Placental pericyte (primary cell): ENCODE measurements around the gene HOXC9. TPM values are rescaled to one million over a fixed set of nuclear protein-coding genes. Genes with fewer than 3 reads are reported as not detected.
A peak's percentile ranks its signal among the peaks of the same experiment; 100 is the strongest.

Experiments
- small RNA-seq: library from RNA; depleted of rRNA; stranded (forward); fragments of <200 nt; gene quantifications from one replicate; pipeline ENCODE3, GENCODE V24; 2012; ENCODE audit warnings: low replicate concordance
- total RNA-seq: library from RNA; depleted of rRNA; stranded (reverse); fragments of >200 nt; gene quantifications from 2 replicates; pipeline ENCODE4 v1.2.3, GENCODE V29; 2012

HOXC9 gene
- 5.0 and 6.9 TPM in 2 replicates for total RNA-seq

DNA sequence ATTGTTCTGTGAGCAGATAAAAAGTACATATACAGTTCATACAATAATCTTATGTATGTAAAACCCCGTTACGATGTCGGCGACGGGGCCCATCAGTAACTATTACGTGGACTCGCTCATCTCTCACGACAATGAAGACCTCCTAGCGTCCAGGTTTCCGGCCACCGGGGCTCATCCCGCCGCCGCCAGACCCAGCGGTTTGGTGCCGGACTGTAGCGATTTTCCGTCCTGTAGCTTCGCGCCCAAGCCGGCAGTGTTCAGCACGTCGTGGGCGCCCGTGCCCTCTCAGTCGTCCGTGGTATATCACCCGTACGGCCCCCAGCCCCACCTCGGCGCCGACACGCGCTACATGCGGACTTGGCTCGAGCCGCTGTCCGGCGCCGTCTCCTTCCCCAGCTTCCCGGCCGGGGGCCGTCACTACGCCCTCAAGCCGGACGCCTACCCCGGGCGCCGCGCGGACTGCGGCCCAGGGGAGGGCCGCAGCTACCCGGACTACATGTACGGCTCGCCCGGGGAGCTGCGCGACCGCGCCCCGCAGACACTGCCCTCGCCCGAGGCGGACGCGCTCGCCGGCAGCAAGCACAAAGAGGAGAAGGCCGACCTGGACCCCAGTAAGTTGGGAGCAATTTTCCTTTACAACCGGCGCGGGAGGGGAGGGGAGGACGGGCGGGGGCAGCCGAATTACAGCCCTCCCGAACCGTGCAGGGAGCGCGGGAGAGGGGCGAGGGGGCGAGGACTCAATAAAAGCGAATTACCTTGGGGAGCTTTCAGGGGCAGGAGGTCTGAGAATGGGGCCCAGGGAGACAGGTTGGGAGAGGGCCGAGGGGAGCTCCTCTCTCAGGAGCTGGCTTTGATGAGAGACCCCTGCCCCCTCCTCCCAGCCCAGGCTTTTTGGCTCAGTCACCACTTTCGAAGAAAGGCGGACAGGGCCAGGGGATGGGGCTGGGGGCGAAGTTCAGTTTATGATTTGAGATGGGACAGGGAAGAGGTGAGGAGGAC lies at the start of gene HOXC9:
TSS of gene HOXC9 (plus strand) at position 46 of the 999 bp plus-strand sequence. CDS start at position 74, 28 bp downstream.

DNA sequence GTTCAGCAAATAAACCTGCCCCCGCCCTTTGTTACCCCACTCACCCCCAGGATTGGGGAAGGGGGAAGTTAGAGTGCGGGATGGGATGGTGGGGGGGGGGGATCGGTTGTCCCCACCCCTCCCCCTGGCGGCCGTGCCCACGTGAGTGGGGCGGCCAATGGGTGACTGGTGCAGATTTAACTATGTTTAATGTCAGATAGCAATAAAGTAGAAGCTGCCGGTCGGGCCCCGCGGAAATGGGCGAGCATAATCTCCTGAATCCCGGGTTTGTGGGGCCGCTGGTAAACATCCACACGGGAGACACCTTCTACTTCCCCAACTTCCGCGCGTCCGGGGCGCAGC lies 45.3 kb upstream of the HOXC9 start, which contains the start of gene HOXC12:
TSS of gene HOXC12 (plus strand) at position 210 of the 342 bp plus-strand sequence. CDS start at position 237, 27 bp downstream.

DNA sequence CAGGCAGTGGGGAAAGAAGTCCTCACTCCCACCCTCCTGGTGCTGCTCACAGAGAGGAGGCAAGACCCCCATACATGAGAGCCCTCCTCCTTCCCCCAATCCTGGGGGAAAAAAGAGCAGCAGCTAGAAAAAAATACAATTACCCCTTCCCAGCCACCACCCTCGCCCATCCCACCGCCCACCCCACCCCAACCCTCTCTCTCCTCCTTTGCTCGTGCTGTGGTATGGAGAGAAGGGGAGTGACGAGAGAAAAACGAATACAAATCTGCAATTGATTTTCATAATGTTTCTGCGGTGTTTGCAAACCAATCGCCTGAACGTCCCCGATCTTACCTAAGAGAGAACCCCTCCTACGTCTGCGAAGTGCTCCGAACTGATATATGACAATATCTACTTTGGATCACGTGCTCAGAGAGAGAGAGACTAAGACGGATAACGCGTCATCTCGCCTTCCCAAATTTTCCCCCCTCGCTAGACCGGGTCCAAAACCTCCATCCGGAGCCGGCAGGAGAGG lies 27.2 kb upstream of the HOXC9 start, which contains the start of gene HOXC11:
TSS of gene HOXC11 (plus strand) at position 405 of the 514 bp plus-strand sequence. CDS start 116 bp downstream, outside the sequence.

DNA sequence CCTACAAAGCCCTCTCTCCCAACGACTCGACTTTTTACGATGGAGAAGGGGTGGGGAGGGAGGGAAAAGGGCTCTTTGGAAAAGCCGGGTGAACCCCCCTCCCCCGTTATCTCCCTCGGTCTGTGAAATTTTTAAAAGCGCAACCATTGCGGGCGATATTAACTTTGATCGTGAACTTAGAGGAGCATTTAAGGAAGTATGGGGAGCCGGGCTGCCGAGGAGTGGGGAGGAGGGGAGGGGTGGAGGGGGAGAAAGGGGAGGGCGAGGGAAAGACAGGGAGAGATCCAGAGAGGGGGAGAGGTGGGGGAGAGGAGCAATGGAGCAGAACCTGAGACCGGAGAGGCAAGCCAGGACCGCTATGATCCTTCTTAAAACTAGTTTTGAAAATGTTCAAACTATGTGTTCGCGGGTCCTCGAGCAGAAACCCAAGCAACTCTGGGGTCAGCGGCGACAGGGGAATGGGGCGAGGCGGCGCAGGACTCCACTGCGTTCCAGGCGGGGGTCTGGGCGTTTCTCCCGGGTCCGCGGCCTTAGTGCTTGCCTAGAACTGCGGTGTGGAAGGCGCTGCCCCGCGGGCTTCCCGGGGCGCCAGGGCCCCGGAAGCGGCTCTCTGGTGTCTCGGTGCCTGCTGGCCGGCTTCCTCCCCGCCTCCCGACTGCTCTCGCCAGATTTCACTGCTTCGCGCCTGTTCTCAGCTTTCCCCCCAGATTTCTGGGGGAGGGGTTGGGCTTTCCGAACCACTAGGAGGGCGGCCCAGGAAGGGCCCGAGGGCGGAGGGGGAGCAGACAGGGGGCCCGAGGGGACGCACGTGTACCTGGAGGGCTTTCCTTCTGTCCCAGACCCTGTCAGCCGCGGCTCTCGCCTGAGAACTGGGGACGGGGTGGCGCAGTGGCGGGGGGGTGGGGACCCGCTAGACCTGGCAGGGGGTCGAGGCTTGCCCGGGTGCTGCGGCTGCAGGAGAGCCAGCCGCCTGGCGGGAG lies 25.6 kb upstream of the HOXC9 start, which contains the start of gene HOTAIR:
TSS of gene HOTAIR (minus strand) at position 871 of the 980 bp plus-strand sequence.

GRCh38 chr12:53984901-53985691 lies 14.9 kb upstream of the HOXC9 start, which contains the start of gene HOXC10:
Gene HOXC10, plus strand, starts transcription at chr12:53985146. Its CDS starts 114 bp downstream, at chr12:53985260.

DNA sequence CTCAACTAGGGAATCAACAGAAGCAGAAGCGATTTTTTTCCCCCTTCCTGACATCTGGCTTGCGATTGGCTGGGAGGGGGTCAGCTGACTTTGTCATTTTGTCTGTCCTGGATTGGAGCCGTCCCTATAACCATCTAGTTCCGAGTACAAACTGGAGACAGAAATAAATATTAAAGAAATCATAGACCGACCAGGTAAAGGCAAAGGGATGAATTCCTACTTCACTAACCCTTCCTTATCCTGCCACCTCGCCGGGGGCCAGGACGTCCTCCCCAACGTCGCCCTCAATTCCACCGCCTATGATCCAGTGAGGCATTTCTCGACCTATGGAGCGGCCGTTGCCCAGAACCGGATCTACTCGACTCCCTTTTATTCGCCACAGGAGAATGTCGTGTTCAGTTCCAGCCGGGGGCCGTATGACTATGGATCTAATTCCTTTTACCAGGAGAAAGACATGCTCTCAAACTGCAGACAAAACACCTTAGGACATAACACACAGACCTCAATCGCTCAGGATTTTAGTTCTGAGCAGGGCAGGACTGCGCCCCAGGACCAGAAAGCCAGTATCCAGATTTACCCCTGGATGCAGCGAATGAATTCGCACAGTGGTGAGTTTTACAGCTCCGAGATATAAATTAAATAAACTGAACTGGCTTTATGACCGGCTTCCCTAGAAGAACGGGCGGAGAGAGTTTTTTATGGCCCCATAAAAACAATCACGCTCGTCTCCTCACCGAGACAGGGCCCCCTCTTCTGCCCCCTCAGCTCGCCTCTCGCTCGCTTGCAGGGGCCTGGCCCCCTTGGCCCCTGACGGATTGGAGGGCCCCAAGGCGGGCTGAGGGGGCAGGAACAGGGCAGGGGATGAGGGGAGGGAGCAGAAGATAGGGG lies 28.6 kb downstream of the HOXC9 start, which contains the start of gene HOXC6:
TSS of gene HOXC6 (plus strand) at position 127 of the 888 bp plus-strand sequence. CDS start at position 209, 82 bp downstream.

DNA sequence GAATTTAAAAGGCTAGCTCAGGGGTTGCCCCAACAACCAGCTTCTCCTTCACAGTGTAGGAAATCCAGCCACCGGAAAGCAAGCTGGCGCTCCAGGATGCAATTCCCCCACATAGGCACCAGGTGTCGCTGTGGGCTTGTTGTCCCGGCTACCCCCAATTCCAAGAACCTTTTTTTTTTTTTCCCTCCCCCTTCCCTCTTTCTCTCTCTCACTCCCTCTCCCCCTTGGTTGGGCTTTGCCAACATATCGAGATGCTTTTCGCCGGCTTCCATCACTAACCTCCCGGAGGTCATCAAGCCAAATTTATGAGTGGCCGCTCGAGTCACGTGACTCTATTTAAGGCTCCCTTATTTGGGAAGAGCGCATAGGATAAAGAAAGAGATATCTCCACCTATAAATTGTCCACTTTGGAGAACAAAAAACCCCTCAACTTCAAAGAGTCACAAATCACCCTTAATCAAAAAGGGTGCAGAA lies 32.7 kb downstream of the HOXC9 start, which contains the start of gene HOXC5:
TSS of gene HOXC5 (plus strand) at position 424 of the 474 bp plus-strand sequence. CDS start 73 bp downstream, outside the sequence.

Small RNAs within 50 kb of the gene (small RNA-seq; reads per million reads assigned to genes)
- gene AC012531.3 (not detected), gene AC012531.4 (not detected), gene HOXC5 (0.29 reads per million), gene MIR196A2 (6.9 reads per million, percentile 91 among the genes with 10 or more reads in this experiment), gene MIR615 (23.2 reads per million, percentile 97 among the genes with 10 or more reads in this experiment), gene RF01905 (not detected), gene RF01906 (not detected)

Other genes starting within 250 kb of the HOXC9 start
- not detected in 2 replicates for gene CISTR, start 248.2 kb upstream of the HOXC9 start, total RNA-seq
- gene HOXC13, start 61.3 kb upstream of the HOXC9 start, total RNA-seq, result under 0.01 TPM in 1 of 2 replicates, not detected in the other
- not detected in 2 replicates for gene HOXC12, start 45.3 kb upstream of the HOXC9 start, total RNA-seq
- gene HOXC11, start 27.0 kb upstream of the HOXC9 start, total RNA-seq, result under 0.01 and 1.1 TPM in 2 replicates
- 0.43 TPM in 1 of 2 replicates, not detected in the other for gene HOTAIR, start 25.2 kb upstream of the HOXC9 start, total RNA-seq
- 3.1 and 5.2 TPM in 2 replicates for gene HOXC10, start 15.0 kb upstream of the HOXC9 start, total RNA-seq
- gene HOXC8, start 8.8 kb downstream of the HOXC9 start, total RNA-seq, result 4.3 and 9.8 TPM in 2 replicates
- 4.2 and 4.8 TPM in 2 replicates for gene HOXC6, start 28.3 kb downstream of the HOXC9 start, total RNA-seq
- gene HOXC5, start 32.9 kb downstream of the HOXC9 start, total RNA-seq, result 0.66 and 1.9 TPM in 2 replicates
- 1.1 and 2.0 TPM in 2 replicates for gene HOXC4, start 53.7 kb downstream of the HOXC9 start, total RNA-seq
- gene SMUG1, start 188.8 kb downstream of the HOXC9 start, total RNA-seq, result 23.9 and 33.8 TPM in 2 replicates